Bronchus fibroblast of lung (primary cell): ENCODE measurements around the gene ADORA3. TPM values are rescaled to one million over a fixed set of nuclear protein-coding genes. Genes with fewer than 3 reads are reported as not detected.

Source experiments
- total RNA-seq: library from RNA; depleted of rRNA; stranded (reverse); fragments of >200 nt; gene quantifications from 2 replicates; pipeline ENCODE4 v1.2.3, GENCODE V29; 2015

The ADORA3 gene
- total RNA-seq, result not detected in 2 replicates

DNA sequence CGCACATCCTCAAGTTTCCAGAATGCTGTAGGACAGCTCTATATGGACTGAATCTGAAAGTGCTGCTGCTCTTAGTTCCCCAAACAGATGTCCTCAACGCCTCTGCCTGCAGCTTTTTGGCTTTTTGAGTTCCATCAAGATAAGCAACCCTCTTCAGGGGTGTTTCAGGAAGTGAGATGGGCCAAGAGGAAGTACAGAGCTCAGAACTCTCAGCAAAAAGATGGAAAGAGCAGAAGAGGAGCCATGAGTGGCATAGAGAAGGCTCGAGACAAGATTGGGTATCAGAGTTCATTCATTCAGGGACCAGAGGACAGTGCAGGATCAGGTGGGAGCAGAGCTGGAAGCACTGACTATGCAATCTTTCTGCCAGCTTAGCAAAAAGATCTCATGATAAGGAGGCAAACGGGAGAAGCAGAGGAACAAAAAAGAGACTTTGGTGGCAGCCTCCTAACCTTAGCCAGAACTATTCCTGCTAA is at the start of gene ADORA3, which contains the start of gene TMIGD3:
ADORA3 (minus strand) TSS at position 49 of the 476 bp plus-strand sequence. CDS start 279 bp downstream, outside the sequence.
TMIGD3 (minus strand) TSS at position 49 of the 476 bp plus-strand sequence. CDS start 279 bp downstream, outside the sequence.

Other genes starting within 250 kb of the ADORA3 start
- gene CHIA, start 212.8 kb downstream of the ADORA3 start, total RNA-seq, result not detected in 2 replicates
- 0.15 and 0.67 TPM in 2 replicates for gene OVGP1, start 75.9 kb downstream of the ADORA3 start, total RNA-seq
- gene WDR77, start 54.4 kb downstream of the ADORA3 start, total RNA-seq, result 40.1 and 46.6 TPM in 2 replicates
- 234 and 254 TPM in 2 replicates for gene ATP5PB, start 54.2 kb downstream of the ADORA3 start, total RNA-seq
- gene C1orf162, start 29.6 kb downstream of the ADORA3 start, total RNA-seq, result under 0.01 and 0.17 TPM in 2 replicates
- 0.34 TPM in 1 of 2 replicates, not detected in the other for gene TMIGD3, start within 50 bp of the ADORA3 start, total RNA-seq
- gene RAP1A, start 116.2 kb upstream of the ADORA3 start, total RNA-seq, result 17.7 and 19.8 TPM in 2 replicates
- 1.3 and 1.5 TPM in 2 replicates for gene INKA2, start 235.8 kb upstream of the ADORA3 start, total RNA-seq